ENCODE measurements around the gene RANGRF.

Gene RANGRF

DNA sequence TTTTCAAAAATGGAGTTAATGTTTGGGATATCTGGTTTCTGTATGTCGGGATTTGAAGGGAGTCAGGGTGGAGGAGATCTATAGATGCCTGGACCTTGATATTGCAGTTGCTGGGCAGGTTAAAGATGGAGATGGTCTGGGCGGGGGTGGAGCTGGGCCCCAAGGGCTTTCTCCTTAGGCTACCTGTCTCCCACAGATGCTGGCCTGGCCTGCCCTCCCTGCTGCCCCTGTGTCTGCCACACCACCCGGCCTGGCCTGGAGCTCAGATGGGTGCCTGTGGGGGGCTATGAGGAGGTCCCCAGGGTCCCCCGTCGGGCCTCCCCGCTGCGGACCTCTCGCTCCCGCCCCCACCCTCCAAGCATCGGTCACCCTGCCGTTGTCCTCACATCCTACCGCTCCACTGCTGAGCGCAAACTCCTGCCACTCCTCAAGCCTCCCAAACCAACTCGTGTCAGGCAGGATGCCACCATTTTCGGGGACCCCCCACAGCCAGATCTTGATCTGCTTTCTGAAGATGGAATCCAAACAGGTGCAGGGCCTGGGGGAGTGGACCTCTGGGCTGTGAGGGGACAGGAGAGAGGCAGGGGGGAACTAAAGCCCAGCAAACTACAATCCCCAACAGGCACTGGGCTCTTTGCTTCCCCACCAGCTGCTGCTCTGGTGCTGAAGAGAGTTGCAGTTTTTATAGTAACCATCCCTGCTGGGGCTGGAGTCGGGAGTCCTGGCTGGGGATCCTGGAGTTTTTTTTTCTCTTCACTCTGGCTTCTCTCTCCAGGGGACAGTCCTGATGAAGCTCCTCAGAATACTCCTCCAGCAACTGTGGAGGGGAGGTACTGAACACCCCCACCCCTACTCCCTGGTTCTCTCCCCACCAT, 24.5 kb downstream of the RANGRF start:
- DNase-seq (ENCODE audit: insufficient read length, low spot score) (no peak), FAIRE-seq (no peak)

DNA sequence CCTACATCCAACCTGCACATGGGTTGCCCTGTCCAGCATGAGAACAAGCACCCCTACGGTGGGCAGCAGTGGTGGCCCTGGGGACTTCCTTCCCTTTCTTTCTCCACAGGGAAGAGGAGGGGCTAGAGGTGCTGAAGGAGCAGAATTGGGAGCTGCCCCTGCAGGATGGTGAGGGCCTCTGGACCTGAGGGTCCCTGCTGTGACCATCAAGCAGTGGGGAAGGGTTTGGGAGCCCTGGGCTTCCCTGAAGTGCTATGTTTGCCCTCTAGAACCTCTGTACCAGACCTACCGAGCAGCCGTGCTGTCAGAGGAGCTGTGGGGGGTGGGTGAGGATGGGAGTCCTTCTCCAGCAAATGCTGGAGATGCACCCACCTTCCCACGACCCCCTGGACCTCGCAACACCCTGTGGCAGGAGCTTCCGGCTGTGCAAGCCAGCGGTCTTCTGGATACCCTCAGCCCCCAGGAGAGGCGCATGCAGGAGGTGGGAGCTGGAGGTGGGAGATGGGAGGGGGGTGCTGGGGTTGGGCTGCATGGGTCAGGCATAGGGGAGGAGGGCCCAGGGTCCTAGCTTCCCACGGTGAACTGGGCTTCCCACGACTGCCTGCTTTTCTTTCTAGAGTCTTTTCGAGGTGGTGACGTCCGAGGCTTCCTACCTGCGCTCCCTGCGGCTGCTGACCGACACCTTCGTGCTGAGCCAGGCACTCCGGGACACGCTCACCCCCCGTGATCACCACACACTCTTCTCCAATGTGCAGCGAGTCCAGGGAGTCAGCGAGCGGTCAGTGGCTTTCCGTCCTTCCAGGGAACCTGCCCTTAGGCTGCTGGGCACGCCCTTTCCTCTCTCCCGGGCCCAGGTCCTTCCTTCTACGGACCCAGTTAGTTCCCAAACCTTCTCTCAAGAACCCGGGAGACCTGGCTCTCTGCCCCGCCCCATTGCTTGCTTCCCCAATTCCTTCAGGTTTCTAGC, 26.6 kb downstream of the RANGRF start:
- no peak for DNase-seq (ENCODE audit: insufficient read length, low spot score)
- FAIRE-seq: no peak

DNA sequence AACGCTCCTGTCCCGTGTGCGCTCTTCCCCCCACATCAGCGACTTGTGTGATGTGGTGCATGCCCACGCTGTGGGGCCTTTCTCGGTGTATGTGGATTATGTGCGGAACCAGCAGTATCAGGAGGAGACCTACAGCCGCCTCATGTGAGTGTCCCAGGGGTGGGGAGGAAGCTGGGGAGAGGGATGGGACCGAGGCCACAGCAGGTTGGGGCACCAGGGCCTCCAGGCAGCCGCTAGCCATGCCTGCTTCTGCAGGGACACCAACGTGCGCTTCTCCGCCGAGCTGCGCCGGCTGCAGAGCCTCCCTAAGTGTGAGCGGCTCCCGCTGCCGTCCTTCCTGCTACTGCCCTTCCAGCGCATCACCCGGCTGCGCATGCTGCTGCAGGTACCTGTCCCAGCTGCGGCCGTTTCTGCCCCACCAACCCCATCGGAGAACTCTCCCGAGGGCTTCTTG, 27.3 kb downstream of the RANGRF start:
- DNase-seq (ENCODE audit: insufficient read length, low spot score) (no peak), FAIRE-seq (no peak)

DNA sequence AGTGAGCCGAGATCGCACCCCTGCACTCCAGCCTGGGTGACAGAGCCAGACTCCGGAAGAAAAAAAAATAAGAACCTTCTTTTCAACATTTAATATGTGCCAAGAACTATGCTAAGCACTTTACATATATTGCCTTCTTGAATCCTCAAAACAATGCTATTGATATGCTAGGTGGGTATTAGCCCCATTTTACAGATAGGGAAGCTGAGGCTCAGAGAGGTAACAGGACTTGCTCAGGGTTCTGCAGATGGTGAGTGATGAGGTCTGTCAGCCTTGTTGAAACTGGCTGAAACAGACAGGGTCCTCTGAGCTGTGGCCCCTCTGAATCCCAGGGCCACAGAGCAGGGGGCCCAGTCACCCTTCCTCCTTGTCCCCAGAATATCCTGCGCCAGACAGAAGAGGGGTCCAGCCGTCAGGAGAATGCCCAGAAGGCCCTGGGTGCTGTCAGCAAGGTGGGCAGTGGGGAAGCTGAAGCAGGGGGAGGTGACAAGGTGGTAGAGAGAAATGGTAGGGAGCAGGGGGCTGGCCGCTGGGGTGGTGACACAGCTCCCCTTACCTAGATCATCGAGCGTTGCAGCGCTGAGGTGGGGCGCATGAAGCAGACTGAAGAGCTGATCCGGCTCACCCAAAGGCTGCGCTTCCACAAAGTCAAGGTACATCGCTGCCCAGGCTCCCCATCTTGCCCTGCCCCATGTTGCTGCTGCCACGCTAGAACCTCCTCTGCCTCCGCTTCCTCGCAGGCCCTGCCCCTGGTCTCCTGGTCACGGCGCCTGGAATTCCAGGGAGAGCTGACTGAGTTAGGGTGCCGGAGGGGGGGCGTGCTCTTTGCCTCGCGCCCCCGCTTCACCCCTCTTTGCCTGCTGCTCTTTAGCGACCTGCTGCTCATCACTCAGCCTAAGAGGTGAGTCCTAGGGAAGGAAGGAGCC, 29.8 kb downstream of the RANGRF start:
- FAIRE-seq (no peak), DNase-seq (ENCODE audit: insufficient read length, low spot score) (no peak)

DNA sequence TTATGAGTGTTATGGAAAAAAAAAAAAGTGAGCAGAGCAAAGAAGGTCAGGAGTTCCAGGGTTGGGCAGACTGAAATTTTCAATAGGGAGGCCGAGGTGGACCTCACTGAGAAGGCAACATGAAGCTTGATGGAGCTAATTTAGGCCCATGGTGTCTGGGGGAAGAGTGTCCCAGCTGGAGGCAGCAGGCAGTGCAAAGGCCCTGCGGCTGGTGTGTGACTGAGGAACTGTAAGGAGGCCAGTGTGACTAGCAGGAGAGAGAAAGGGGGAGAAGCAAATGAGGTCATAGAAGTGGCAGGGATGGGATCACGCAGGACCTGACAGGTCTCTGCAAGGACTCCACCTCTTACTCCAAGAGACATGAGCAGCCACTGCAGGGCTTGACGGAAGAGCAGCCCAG, 31.8 kb downstream of the RANGRF start:
- FAIRE-seq: no peak
- DNase-seq (ENCODE audit: insufficient read length, low spot score): no peak

DNA sequence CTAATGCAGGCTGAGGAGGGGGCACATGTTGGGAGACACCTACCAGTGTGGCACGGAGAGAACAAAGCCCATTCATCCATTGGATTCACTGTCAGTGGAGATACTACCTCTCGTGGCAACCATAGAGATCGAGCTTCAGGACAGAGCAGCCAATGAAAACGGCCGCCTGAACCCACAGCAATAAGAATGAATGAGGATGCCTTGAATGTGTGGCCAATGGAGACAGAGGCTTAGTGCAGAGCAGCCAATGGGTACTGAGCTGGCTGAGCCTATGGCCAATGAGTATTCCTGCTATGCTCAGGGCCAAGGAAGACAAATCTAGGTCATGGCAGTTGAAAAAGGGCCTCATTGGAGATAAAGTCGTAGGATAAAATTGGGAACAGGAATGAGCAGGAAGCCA, 32.5 kb downstream of the RANGRF start:
- DNase-seq (ENCODE audit: insufficient read length, low spot score): no peak
- FAIRE-seq: no peak

DNA sequence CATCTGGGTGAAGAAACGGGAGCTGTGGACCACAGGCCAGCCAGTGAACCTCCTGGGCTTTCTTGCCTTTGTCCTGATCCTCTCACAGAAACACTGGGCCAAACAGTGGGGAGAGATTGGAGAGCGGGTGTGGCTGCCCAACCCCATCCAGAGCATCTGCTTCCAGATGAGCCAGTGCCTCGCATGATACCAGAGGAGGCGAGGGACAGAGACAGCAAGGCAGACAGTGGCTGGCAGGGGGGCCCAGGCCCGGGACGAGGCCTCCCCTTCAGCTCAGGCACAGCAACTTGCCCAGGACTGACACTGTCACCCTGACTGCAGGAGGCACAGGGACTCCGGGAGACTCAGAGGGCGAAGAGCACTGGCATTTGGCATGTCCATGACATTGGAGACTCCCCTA, 33.6 kb downstream of the RANGRF start:
- FAIRE-seq (no peak), DNase-seq (ENCODE audit: insufficient read length, low spot score) (no peak)

DNA sequence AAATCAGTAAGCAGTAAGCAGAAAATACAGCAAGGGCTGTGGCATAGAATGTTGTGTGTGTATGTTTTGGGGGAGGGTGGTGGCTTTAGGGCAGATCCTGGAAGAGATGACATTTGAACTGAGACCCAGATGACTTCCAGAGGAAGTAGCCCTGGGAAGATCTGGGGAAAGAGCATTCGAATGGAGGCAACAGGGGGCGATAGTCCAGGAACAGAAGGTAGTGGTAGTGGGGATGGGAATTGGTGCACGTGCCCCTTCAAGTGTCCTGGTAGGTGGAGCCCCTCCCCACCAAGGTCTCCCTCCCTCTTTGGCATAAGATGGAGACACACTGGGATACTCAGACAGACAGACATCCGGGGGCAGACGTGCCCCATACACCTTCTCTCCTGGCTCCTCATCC, 35.7 kb downstream of the RANGRF start:
- no peak for DNase-seq (ENCODE audit: insufficient read length, low spot score)
- no peak for FAIRE-seq

DNA sequence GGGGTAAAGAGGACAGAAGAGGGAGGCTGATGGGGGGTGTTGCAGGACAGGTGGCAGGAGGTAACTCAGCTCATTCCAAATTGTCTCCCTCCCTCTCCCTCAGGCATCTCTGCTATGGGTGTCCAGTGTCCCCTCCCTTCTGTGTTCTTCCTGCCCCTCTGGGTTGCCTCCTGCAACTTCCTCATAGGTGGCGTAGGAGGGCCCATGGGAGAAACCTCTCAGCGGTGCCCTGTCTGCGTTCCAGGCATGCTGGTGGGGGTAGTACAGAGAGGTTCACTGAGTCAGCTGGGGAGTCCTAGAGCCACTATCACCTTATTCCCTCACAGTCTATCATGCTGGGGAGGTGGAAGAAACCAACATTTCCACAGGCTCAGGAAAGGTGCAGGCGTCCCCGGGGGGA, 36.5 kb downstream of the RANGRF start:
- no peak for DNase-seq (ENCODE audit: insufficient read length, low spot score)
- FAIRE-seq: no peak

DNA sequence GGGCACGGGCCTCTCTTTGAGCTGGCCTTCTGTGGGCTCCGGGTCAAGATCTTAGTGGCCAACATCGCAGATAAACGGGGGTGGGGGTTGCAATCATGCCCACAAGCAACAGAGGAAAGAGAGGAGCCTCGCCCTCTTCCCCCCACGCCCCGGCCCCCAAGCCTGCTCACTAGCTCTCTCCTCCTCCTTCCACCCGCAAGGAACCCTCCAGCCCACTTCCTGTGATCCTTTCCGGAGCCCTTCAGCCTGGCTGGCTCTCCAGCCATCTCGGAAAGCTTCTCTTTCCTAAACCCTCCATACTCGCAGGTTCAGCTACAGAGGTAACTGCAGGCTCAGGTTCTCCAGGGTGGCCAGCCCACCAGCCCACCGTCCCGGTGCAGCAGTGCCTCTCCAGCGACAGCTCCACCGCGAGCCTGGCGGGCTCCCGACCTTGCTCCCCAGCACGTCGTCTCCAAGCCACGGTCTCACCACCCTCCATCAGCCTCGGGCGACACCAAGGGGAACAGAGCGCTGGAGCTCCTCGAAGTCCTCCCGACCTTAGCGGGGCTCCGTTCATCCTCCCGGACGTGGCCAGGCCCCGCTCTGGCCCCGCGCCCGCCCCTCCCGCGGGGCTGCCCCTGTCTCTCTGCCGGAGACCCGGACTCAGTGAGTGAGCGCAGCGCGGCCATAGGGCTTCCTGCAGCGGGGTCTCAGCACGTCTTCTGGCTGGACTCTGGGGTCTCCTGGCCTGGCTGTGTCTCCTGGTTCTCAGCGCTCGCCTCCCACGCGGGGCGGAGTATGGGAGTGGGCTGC, 38.2 kb downstream of the RANGRF start:
- FAIRE-seq: no peak

DNA sequence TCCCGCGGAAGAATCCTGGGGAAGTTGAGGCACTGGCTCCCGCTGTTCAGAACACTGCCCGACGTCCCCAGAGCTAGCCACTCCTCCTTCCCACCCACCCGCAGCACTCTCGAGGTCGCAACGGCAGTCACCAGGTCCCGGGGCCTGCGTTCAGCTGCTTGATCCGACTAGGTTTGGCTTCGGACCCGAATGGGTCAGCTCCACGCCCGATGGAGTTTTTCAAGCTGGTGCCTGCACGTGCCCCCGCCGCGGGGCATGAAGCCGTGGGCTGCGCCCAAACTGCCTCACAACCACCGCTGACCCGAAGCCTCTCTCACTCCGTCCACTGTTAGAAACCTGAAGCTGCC, 38.8 kb downstream of the RANGRF start:
- FAIRE-seq: no peak

More for the DNA sequence above, 38.2 kb downstream of the RANGRF start:
- DNase-seq (ENCODE audit: insufficient read length, low spot score): peak; percentile 45

DNA sequence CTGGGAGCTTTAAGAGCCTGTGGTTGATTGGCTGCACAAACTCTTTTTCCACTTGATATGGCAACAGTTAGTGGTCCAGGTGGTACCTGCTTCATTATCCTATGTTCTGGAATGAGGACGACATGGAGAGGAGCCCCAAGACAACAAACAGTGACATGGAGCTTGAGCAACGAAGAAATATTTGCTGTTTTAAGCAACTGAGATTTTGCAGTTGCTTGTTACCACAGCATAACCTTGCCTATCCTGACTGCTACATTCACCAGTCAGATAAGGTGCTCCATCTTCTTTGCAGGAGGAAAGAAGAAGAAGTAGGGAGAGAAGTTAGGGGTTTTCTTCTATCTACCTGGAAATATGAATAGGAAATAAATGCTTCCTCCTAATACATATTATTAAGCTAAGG, 43.7 kb downstream of the RANGRF start:
- no peak for FAIRE-seq

More for the DNA sequence above, 38.8 kb downstream of the RANGRF start:
- DNase-seq (ENCODE audit: insufficient read length, low spot score): no peak

DNA sequence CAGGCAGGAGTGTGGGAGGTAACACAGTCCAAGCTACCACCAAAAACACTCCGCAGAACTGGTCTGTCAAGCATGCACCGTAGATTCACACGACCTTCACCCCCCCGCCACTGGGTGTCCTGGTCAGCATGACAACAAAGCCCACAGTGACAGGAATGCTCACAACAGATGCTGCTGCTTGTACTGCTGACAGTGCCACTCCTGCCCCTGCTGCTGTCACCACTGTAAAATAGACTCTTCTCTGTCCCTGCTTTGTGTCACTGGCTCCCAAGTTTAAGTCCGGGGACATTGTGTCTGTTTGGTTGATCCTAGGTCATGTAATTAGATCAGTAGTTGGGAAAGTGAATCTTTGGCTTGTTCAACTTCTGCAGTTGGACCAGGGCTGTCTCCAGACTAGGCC, 44.2 kb downstream of the RANGRF start:
- FAIRE-seq (no peak), DNase-seq (ENCODE audit: insufficient read length, low spot score) (no peak)

More for the DNA sequence above, 43.7 kb downstream of the RANGRF start:
- no peak for DNase-seq (ENCODE audit: insufficient read length, low spot score)

DNA sequence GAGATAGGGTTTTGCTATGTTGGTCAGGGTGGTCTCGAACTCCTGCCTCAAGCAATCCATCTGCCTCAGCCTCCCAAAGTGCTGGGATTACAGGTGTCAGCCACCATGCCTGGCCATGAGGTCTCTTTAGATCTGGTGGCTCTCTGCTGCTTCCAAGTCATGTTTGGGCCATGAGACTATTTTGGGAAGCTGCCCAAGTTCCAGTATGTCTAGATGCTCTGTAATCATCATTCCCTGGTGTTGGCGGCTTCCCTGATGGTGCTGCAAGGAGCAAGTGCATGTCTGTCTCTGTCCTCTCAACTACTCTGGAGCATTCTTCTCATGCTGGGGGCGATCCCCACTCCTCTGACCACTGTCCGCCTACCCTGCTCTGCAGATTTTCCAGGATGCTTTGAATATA, 44.8 kb downstream of the RANGRF start:
- no peak for DNase-seq (ENCODE audit: insufficient read length, low spot score)
- FAIRE-seq: no peak

DNA sequence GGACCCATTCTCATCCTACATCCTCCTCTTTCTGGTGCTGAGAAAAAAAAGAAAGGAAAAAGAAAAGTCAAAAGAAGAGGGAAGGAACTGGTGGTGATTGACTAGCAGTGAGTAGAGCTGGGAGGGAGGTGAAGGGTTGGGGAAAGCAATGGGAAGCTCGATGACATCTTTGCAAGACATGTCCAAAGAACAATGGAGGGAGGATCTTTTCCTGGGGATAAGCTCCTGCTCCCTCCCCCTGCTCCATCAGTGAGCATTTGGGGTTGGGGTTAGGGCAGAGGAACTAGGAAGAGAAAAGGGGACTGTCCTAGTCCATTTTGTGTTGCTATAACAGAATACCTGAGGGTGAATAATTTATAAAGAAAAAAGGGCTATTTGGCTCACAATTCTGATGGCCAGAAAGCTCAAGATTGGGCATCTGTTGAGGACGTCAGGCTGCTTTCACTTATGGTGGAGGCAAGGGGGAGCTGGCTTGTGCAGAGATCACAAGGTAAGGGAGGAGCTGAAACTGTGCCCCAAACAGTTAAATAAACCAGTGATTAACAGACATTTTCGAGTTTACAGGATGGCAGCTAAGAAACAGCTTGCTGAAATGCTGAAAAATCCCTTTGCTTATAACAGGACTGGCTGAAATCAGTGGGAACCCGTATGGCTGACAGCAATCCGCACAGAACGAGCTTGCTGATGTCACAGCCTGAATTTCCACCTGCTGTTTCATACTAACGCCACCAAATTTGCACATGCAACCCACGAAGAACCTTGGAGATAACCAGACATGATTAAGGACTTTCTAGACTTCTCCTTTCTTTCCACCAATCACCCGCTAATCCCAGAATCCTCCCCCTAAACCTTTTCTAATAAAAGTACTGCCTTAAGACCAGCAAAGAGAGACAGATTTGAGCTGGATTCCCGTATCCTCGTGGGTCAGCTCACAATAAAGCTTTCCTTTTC, 49.6 kb downstream of the RANGRF start:
- no peak for DNase-seq (ENCODE audit: insufficient read length, low spot score)

DNA sequence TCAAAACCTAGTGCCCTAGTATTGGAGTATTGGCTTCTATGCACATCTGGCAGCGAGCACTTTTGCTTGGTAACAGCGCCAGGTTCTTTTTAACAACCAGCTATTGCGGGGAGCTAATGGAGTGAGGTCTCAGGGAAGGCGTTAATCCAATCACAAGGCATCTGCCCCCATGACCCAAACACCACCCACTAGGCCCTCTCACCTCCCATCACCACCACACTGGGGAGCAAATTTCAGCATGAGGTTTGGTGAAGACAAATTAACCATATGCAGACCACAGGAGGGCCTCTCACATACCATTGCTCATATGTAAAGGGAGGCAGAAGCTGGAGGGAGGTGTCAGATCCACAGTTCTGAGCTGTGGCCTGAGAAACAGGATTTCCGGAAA, 50.3 kb downstream of the RANGRF start:
- FAIRE-seq: no peak
- DNase-seq (ENCODE audit: insufficient read length, low spot score): no peak

More for the DNA sequence above, 49.6 kb downstream of the RANGRF start:
- no peak for FAIRE-seq

DNA sequence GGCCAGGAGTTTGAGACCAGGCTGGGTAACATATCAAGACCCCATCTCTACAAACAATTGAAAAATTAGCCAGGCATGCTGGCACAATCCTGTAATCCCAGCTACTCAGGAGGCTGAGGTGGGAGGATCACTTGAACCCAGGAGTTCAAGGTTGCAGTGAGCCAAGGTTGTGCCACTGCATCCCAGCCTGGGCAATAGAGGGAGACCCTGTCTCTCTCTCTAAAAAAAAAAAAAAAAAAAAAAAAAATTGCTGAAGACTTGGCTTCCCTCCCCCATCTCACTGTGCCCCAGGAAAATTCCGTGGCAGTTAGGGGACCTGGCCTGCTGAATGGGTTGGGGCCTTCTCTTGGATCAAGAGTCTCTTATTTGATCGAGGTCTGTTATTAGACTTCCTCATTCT, 51.1 kb downstream of the RANGRF start, which contains the start of gene ODF4:
Gene ODF4 (plus strand): TSS at position 301 of the 400 bp plus-strand sequence. CDS start 212 bp downstream, outside the sequence.
- DNase-seq (ENCODE audit: insufficient read length, low spot score): no peak
- no peak for FAIRE-seq
